Hematopoietic multipotent progenitor cell treated with erythropoietin and hydrocortisone succinate and interleukin-3 and kit ligand, for 6 days (in vitro differentiated cells): ENCODE data around the gene PPOX.

Experiments used
- DNase-seq: peaks from one replicate; pipeline ENCODE4 v3.0.0-alpha.2; 2015

The PPOX gene

DNA sequence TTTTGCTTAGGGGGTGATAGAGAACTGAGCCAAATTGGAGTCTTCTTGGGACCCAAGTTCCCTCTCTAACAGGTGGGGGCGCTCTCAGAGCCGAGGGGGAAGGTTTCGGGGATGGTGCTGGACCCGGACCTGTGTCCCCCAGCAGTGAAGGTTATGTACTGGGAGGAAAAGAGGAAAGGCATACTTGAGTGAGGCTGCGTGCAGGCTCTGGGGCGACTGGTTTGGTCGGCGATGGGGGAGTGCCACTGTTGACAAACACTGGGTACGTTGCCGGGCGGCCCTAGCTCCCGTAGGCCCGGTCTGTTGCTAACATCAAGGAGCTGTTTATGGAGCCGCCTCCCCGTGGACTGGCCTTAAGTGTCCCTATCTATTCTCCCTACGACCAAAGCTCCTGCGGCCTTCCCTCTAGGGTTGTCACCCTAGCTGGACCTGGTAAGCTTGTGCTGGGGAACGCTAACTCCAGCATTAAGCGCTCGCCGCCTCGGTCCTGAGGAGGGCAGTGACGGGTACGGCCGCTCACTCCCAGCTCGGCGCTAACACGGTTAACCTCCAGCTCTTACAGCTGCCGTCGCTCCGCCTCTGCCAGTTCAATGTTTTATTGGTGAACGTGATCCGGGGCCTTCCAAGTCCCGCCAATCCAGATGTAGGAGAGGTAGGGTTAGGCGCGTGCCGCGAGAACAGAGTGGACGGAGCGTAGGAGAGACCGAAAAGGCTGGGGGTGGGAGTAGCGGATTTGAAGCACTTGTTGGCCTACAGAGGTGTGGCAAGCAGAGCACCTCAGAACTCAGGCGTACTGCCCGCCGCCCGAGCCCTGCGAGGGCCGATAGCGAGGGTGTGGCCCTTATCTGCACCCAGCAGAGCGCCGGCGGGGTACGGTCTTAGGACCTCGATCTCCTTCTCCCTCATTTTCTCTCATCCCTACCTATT, at the start of gene PPOX:
TSS of gene PPOX (plus strand) at position 685 of the 927 bp plus-strand sequence. CDS start 422 bp downstream, outside the sequence.
- peak; percentile 100 for DNase-seq

DNA sequence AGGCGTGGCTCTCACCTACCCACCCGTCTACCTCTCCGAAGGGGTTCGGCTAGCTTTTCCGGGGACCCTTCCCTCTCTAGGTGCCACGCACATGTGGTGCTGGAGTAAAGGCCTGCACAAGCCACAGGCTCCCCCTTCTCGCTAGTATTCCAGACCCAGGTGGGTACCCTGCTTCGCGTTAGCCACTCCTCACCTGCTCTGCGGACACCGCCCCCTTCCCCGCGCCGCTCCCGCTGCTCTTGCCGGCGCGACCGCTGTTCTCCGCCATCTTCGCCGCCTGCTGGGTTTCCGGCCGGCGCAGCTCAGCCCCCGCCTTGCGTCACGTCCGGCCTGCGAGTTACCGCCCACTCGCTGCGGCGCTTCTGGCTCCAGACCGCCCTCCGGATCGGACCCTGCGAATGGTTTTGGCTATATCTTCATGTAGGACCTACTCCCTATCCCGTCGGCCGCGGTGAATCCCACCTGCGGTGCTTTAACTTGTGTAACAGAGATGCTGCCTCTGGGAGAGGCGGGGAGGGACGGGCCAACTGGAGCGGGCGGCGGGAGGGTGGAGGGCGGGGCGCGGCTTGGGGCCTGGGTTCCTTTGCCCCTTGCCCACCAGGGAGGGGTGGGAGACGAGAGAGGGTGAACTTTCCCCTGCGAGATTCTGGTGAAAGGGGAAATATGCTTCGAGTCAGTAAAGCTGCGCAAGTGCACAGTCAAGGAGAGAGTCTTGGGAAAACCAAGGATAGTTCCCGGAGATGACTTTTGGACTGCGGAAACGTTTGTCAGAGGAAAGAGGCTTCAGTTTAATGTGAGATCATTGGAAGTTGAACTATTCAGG, 48.3 kb upstream of the PPOX start, which contains the start of the genes NIT1 and PFDN2:
TSS of gene NIT1 (plus strand) at position 347 of the 823 bp plus-strand sequence. CDS start at position 419, 72 bp downstream.
TSS of gene PFDN2 (minus strand) at position 279 of the 823 bp plus-strand sequence. CDS start at position 268, 11 bp downstream.
- peak; percentile 91 for DNase-seq

DNA sequence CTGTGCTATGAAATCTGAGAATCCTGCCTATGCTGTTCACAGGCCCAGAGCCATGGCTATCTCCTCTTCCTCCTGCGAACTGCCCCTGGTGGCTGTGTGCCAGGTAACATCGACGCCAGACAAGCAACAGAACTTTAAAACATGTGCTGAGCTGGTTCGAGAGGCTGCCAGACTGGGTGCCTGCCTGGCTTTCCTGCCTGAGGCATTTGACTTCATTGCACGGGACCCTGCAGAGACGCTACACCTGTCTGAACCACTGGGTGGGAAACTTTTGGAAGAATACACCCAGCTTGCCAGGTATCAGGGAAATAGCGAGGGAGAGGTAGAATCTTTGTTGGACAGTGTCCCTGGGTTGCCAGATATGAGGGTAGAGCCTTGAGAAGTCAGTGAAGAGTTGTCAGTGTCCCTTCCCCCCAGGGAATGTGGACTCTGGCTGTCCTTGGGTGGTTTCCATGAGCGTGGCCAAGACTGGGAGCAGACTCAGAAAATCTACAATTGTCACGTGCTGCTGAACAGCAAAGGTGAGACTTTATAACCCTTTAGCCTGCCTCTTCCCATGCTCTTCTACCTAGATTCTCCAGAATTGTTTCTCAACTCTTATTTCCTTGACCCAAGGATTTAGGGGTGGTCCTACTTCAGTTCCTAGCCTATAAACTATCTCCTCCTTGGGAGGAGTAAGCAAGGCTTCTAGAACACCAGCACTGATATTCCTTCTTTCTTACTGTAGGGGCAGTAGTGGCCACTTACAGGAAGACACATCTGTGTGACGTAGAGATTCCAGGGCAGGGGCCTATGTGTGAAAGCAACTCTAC, 46.9 kb upstream of the PPOX start:
- peak; percentile 90 for DNase-seq

GRCh38 chr1:161121042-161121650, 45.1 kb upstream of the PPOX start:
- DNase-seq, result no peak

DNA sequence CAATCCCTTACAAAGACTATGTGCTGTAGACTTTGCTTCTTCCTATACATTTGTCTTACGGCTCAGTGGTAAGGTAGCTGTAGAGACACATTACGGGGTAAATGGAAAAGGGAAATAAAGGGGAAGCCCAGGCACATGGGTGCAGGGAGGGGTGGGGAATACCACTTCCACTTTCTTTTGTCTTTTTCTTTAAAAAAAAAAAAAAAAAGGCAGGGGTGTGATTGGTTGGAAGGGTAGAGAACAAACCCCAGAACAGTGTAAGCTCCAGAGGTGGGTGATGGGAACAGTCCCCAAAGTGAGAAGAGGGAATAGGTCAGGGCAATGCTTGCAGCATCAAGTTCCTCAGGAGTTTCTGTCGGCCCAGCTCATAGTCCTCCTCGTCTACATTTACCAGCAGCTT, 44.4 kb upstream of the PPOX start:
- DNase-seq, result no peak

DNA sequence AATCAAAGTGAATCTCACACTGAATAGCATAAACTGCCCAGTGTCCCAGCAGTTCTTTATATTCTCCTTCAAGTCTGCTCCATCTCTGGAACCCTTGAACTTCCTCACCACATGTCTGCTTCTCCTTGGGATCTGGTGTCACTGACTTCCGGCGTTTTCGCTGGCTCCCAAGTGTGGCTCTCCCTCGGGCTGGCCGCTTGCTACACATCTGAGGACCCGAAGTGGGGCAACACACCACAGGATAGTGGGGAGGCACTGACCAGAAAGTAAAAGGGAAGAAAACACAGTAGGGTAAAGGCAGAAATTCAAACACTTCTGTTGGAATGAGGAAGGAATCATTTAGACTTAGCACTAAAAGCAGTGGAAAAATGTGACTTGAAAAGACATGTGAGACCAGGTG, 43.3 kb upstream of the PPOX start:
- no peak for DNase-seq

DNA sequence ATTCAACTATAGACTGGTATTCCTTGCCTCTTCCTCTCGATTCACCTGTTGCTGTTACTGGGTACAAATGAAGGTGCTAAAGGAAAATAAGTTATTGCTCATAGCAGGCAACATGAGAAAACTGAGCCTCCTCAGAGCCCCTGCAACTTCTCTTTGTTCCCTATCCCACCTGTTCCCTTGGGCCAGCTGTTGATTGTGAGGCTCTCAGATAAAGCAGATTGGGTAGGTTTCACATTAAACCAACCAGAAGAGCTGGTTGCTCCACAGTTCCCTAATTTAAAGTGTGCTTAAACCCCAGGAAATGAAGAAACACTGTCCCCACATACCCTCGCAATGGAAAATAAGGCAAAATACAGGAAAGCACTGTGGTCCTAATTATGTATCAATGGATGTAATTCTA, 38.6 kb upstream of the PPOX start:
- DNase-seq, result peak; percentile 37

GRCh38 chr1:161128591-161129420, 37.4 kb upstream of the PPOX start:
- DNase-seq, result no peak

DNA sequence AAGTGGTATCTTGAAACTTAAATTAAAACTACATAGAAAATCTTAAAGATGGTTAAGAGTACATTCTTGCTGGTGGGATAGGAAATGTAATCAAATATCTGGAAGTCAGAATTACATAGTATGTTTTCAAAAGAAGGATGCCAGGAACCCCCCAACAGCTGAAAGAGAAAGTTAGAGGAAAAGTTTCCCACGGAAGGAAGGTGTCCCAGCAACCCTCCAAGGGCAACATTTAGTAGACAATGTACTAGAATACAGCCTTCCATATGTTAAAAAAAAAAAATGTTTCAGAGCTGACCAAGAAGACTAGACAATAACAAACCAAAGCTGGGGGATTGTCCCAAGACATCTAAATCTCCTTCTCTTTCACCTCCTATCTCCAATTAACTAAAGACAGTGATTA, 36.0 kb upstream of the PPOX start:
- DNase-seq, result no peak

- peak; percentile 31 for DNase-seq
These were observed 34.5 kb upstream of the PPOX start for GRCh38 chr1:161131523-161132409.

DNA sequence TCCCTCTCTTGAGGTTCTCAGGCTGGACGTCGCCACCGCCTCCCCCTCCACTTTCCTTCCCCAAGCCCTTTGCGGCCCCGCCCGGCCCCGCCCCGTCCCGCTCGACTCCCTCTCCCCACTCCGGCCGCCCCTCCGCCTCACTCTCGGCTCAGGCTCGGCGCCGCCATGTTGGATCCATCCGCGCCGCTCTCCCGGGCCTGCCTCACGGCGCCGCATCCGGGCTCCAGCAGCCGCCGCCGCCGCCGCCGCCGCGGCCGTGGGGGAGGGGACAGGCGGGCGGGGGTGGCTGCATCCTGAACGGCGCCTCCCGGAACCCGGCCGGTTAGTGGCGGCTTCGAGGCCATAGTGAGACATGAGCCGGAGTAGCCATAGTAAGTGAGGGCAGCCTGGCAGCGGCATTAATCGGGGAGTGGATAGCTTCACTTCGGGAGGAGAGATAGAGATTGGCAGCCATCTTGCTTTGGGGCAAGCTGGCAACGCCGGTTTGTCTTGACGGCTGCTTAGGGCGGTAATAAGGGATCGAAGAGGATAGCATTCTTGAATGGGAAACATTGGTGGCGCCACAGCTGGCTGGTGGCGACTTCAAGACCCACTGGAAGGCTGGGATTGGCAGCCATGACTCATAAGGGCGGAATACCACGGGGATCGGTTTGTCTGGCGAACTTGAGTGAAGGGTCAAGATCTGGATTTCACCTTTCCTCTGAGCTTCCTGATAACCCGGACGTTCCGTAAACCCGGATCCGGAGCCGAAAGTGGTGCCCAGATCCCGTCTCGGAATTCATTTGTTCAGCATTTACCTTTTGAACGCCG, 33.6 kb upstream of the PPOX start, which contains the start of gene DEDD:
TSS of gene DEDD (minus strand) at position 258 of the 810 bp plus-strand sequence. CDS start 8,205 bp downstream, outside the sequence.
- DNase-seq, result peak; percentile 99

GRCh38 chr1:161133220-161133740, 32.9 kb upstream of the PPOX start:
- DNase-seq, result peak; percentile 20

- no peak for DNase-seq
These were observed 28.3 kb upstream of the PPOX start for GRCh38 chr1:161137881-161138280.

GRCh38 chr1:161138431-161138830, 27.8 kb upstream of the PPOX start:
- DNase-seq, result no peak

GRCh38 chr1:161139766-161140165, 26.5 kb upstream of the PPOX start:
- DNase-seq, result peak; percentile 85

- no peak for DNase-seq
These were observed 25.3 kb upstream of the PPOX start for GRCh38 chr1:161140755-161141400.

DNA sequence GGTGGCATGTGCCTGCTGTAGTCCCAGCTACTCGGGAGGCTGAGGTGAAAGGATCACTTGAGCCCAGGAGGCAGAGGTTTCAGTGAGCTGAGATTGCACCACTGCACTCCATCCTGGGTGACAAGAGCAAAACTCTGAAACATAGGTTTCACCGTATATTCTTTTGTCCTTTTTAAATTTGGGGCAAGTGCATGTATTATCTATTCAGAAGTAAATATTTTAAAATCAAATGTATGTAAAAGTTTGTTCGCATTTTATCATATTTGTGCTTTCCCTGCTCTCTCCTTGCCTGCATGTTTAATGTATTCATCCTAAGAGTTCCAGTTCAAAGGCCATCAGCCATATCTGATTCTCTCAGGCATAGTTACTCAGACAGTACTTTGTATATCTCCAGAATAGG, 20.4 kb upstream of the PPOX start:
- DNase-seq, result no peak

DNA sequence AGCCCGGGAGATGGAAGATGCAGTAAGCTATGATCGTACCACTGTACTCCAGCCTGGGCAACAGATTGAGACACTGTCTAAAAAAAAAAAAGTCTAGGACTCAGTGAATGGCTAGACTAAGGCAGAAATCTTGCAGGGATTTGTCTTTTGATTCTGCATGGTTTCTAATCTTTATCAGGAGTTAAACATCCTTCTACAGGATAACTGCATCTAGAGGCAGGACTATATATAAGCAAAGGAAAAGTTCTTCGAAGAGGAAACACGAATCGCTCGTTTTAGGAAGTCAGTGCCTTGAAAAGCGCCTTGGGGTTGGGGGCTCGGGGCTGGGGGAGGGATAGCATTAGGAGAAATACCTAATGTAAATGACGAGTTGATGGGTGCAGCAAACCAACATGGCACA, 13.1 kb upstream of the PPOX start:
- DNase-seq, result no peak
